ENCODE results near the gene USP31.
"Not testable (repeated sequence)": the region's sequence is repeated elsewhere in the genome, so short reads cannot be mapped to it uniquely, and the experiment has no call there.

USP31 gene

DNA sequence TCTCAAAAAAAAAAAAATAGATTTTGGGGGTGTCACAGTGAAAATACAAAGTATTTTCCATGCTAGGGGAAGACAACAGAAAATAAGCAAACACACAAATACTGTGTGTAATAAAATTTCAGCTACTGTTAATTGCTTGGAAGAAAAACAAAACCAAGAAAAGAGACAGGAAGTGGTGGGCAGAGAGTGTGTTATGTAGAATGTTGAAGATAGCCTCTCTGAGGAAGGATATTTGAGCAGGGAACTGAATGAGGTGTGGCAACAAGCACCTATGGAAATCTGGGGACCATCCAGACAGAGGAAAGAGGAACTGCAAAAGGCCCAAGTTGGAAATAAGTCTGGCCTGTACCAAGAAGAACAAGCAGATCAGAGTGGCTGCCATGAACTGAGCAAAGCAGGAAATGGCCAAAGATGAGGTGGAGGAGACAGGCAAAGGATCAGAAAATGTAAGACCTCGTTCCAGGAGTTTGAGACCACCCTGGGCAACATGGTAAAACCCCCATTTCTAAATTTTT is 7.8 kb upstream of the USP31 start:
- DNase-seq (ENCODE audit: low read depth in 4 of 4, low spot score in 1 of 4), result no peak

- no peak for DNase-seq (ENCODE audit: low read depth in 4 of 4, low spot score in 1 of 4)
Measured at GRCh38 chr16:23156110-23156509, 6.9 kb upstream of the USP31 start.

GRCh38 chr16:23155445-23156049 is 6.3 kb upstream of the USP31 start:
- DNase-seq (ENCODE audit: low read depth in 4 of 4, low spot score in 1 of 4), result no peak

DNA sequence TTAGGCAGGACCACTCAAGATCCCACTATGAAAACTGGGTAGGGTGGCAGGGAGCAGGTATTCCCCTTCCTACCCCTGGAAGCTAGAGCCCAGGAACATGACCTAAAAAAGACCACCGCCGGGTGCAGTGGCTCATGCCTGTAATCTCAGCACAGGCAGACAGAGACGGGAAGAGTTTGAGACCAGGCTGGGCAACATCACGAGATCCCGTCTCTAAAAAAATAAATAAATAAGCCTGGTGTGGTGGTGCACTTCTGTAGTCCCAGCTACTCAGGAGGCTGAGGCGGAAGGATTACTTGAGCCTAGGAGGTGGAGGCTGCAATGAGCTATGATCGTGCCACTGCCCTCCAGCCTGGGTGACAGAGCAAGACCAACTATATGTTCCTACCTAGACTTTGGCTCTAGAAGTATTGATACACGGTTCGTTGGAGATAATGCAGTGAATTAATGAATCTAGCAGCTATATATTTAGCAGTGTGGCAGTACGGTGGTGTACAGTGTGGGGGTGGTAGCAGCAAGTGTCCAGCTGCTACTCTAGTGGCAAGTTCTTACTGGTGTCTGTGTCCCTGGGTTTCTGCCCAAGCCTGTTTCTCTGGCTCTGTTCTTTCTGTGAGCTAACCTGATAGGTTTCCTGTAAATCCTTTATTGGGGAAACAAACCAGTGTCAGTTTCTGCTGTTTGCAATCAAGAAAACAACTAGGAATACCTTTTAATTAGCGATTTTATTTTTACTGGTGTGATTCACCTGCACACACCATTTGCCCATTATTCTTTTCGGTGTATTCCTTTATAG is 3.3 kb upstream of the USP31 start:
- DNase-seq (ENCODE audit: low read depth in 4 of 4, low spot score in 1 of 4), result no peak

- DNase-seq (ENCODE audit: low read depth in 4 of 4, low spot score in 1 of 4), result no peak
Measured at GRCh38 chr16:23149993-23150364, 727 bp upstream of the USP31 start.

DNA sequence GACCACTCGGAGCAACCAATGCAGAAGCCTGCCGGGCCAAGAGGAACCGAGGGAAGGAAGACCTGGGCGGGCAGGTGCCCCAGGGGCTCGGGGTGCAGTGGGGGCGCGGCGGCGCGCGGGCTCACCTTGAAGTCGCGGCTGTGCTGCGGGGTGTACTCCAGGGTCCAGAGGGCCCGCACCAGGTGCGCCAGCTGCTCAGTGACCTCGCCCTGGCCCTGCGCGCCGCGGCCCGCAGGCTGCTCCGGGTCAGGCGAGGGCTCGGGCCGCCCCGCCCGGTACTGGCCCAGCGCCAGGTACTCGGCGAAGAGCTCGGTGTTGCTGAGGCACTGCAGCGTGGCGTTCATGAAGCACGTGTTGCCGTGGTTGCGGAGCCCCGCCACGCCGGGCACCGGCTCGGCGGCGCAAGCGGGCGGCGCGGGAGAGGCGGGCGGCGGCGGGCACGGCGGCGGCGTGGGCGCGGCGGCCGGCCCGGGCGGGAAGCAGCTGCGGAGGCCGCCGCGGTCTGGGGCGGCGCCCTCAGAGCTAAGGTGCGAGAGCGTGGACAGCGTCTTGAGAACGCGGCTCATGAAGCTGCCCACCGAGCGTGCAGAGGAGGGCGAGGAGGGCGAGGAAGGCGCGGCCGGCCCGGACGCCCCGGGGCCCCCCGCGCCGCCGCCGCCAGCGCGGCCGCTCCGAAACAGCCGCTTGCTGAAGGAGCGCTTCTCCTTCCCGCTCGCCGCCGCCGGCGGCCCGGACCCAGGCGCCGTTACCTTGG is 562 bp downstream of the USP31 start:
- peak; percentile 12 to 38 (median 32) for DNase-seq (ENCODE audit: low read depth in 4 of 4, low spot score in 1 of 4)

DNA sequence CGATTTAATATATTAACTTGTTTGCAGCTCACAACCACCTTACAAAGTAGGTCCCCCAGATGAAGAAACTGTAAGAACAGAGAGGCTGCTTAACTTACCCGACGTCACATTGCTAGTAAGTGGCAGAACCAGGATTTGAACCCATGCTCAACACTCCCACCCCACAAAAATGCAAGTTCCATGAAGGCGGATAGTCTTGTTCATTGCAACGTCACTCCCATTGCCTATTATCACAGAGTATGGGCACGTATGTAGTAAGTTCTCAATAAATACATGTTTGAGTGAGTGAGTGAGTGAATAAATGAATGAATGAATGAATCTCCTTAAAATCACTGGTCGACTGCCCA is 1.1 kb downstream of the USP31 start:
- no peak for DNase-seq (ENCODE audit: low read depth in 4 of 4, low spot score in 1 of 4)

- no peak for DNase-seq (ENCODE audit: low read depth in 4 of 4, low spot score in 1 of 4)
Measured at GRCh38 chr16:23147666-23148065, 1.6 kb downstream of the USP31 start.

DNA sequence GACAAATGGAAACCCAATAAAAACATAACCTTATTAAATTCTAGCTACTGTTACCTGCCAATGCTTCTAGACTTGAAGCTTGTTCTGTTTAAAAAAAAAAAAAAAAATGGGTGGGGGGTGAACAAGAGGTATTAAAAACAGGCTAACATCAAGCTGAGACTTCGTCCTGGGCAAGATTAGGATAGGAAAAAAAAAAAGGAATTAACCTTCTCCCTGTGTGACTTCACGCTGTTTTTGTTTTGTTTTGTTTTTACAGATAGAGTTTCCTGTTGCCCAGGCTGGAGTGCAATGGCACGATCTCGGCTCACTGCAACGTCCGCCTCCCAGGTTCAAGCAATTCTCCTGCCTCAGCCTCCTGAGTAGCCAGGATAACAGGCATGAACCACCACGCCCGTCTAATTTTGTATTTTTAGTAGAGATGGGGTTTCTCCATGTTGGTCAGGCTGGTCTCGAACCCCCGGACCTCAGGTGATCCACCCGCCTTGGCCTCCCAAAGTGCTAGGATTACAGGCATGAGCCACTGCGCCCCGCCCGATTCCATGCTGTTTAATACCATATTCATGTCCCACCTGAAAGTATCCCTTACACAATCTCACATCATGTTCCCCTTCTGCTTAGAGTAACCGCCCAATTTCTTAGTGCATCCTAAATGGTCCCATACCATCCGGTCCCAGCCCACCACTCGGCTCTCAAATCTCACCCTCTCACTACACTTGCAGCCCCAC is 2.2 kb downstream of the USP31 start:
- no peak for DNase-seq (ENCODE audit: low read depth in 4 of 4, low spot score in 1 of 4)

DNA sequence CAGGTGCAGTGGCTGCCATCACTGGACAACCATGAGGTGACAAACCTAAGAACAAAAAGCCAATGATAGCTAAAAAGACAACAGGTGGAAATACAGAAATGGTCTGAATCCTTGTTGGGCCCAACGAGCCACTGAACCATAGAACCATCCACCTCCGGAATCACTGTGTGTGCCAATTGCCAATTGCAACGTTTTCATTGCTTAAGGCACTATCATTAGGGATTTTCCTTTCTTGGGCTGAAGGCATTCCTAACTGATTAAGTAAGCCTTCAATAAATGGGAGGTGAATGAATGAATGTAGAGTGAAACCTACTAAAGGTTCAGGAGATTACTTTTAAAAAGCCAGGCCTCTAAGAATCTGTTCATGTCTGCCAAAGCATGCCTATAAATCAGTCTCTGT is 3.6 kb downstream of the USP31 start:
- no peak for DNase-seq (ENCODE audit: low read depth in 4 of 4, low spot score in 1 of 4)

DNA sequence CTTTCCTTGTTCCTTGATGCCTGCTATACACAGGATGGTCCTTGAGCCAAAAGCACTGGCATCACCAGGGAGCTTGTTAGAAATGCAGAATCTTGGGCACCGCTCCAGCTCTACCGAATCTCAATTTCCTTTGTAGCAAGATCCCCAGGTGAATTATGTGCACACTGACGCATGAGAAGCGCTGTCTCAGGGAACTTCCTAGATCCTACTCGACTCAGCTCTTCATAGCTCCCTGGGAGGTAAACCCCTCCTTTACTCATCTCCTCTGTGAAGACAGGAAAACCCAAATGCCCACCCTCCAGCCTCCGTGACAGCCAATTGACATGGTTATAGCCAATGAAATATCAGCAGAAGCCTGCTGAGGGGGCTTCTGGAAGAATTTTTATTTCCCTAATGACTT is 4.1 kb downstream of the USP31 start:
- DNase-seq (ENCODE audit: low read depth in 4 of 4, low spot score in 1 of 4), result no peak

GRCh38 chr16:23144393-23144792 is 4.9 kb downstream of the USP31 start:
- not testable (repeated sequence) for DNase-seq (ENCODE audit: low read depth in 4 of 4, low spot score in 1 of 4)

DNA sequence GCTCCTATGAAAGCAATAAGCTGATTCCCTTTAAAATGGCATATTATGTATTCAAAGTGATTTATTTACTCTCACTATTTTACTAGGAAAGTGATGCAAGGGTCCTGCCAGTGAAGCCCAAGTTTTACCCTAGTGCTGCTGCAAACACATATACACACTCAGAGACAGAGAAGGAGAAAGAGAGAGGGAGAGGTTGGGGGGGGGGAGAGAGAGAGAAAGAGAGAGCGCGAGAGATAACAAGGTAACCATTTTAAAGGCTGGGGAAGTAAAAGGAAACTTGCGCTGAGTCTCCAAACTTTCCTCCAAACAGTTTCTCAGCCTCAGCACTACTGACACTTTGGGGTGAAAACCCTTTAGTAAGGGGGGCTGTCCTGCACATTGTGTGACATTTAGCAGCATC is 5.9 kb downstream of the USP31 start:
- no peak for DNase-seq (ENCODE audit: low read depth in 4 of 4, low spot score in 1 of 4)

DNA sequence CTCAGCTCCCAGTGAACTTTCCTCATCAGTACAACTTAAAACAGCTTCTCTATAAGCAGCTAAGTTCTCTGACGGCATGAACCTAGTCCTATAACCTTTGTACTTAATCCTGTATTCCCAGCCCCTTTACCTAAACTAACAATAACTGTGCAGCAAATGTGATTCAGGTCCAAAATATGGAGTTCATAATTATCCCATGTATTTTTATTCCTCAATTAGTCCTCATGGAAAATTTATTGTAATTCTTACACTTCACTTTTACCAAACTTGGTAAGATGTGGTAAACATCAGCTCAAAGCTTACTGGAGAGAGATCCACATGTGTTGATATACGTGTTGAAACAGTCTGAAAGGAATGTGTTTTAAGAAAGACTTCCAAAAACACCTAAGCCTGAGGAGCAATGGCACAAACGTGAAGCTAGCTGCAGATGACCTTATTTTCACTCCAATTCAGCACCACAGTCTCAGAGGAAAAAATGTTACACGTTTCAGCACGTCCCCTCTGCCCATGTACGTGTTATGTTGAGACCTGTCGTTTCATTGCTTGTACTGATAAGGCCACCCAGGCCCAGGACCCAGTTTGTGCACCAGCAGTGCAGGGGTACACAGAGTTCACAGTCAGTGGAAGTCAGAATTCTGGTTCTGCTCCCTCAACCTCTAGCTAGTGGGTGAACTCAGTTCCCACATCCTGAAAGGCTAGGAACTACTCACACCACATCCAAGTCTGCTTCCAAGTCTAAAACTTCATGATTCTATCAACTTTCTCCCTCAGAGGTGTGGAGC is 7.1 kb downstream of the USP31 start:
- DNase-seq (ENCODE audit: low read depth in 4 of 4, low spot score in 1 of 4), result no peak

- DNase-seq (ENCODE audit: low read depth in 4 of 4, low spot score in 1 of 4), result no peak
Measured at GRCh38 chr16:23141500-23141899, 7.8 kb downstream of the USP31 start.

DNA sequence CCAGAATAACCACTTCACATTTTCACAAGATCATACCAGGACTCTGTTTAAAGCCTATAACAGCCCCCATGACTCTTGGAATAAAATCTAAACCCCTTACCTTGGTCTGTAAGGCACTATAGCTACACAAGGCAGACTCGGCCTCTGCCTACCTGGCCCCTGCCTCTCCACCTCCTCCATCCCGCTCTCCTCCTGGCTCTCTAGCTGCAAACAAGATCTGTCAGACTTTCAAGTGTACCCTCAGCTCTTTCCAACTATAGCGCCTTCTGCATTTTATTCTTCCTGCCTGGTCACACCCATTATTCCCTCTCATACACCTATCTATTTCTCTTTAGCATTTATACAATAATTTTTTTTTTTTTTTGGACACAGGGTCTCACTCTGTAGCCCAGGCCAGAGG is 8.2 kb downstream of the USP31 start:
- DNase-seq (ENCODE audit: low read depth in 4 of 4, low spot score in 1 of 4), result no peak

GRCh38 chr16:23140107-23140506 is 9.1 kb downstream of the USP31 start:
- no peak for DNase-seq (ENCODE audit: low read depth in 4 of 4, low spot score in 1 of 4)

- DNase-seq (ENCODE audit: low read depth in 4 of 4, low spot score in 1 of 4), result no peak
Measured at GRCh38 chr16:23137818-23138217, 11.4 kb downstream of the USP31 start.

GRCh38 chr16:23137256-23137655 is 12.0 kb downstream of the USP31 start:
- DNase-seq (ENCODE audit: low read depth in 4 of 4, low spot score in 1 of 4), result no peak

DNA sequence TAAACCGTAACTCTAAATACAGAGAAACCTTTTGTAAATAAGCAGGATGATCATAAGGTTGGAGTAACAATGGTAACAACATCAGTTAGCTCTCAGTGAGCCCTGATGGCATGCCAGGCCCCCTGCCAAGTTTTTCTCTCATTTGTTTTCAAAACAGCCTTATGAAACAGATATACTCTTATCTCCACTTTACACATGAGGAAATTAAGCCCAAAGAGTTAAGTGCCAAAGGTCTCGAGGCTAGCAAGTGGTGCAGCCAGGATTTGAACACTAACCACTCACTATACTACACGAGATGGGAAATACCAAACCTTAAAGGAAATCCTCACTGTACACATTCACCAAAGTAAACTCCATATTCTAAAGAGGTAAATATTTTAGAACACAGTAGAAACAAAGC is 15.0 kb downstream of the USP31 start:
- no peak for DNase-seq (ENCODE audit: low read depth in 4 of 4, low spot score in 1 of 4)
